ENCODE measurements around the gene MLF2. TPM values are rescaled to one million over a fixed set of nuclear protein-coding genes. Genes with fewer than 3 reads are reported as not detected.

The MLF2 gene
- total and polyA plus RNA-seq, 2 of the 13 experiments (the other 11 are each of a cell fraction or from before 2014, with no cell fraction given), result 88.1 to 167 TPM

GRCh38 chr12:6758506-6759095, 5.7 kb upstream of the MLF2 start:
- DNase-seq (ENCODE audit: low spot score), result no peak
- FAIRE-seq, result no peak
- H3K27ac ChIP-seq (ENCODE audit: extremely low read length, insufficient read depth, low read length), result no peak overlapping the region
- ATAC-seq, result no peak
- no peak overlapping the region for H3K9ac ChIP-seq (ENCODE audit: insufficient read depth, low read depth, low read length)
- CTCF ChIA-PET (ENCODE audit: low intra/inter-chr PET ratio, low total read pairs), result interaction anchor here (1.5 kb wide), 1 partner anchor 67 kb away, joined by 3 read pairs; no protein-coding TSS in a partner anchor
- H3K79me2 ChIP-seq (ENCODE audit: insufficient read depth, low read length), result no peaks in the 10 kb centered on the region
- no peak overlapping the region for H2AFZ ChIP-seq (ENCODE audit: low read length)
- no peak for TF ChIP-seq ZFP36L1 (CRISPR knock-in tag; IDR thresholded peaks at IDR 0.05)
- no peak for TF ChIP-seq MTF1 (CRISPR knock-in tag; IDR thresholded peaks at IDR 0.05)
- no peak for TF ChIP-seq ZNF280B (CRISPR knock-in tag; IDR thresholded peaks at IDR 0.05; ENCODE audit: borderline replicate concordance)
- TF ChIP-seq TBL1XR1 (IDR thresholded peaks at IDR 0.05; ENCODE audit: borderline replicate concordance, low read length, partially characterized antibody), result no peak
- peak; percentile 61; the same call in 1 of the 2 replicates for TF ChIP-seq ZNF281 (CRISPR knock-in tag; IDR thresholded peaks at IDR 0.05; ENCODE audit: borderline replicate concordance)
- peak; percentile 24; the same call in 1 of the 2 replicates for TF ChIP-seq ZNF263 (CRISPR knock-in tag; IDR thresholded peaks at IDR 0.05)
- TF ChIP-seq FOXP4 (CRISPR knock-in tag; IDR thresholded peaks at IDR 0.05), result no peak
- no peak overlapping the region for H3K4me3 ChIP-seq (replicated peaks in 1 of 3; ENCODE audit: insufficient read depth in 1 of 3, low read depth in 2 of 3, low read length in 3 of 3)
- H3K9me3 ChIP-seq (ENCODE audit: low read length), result no peaks in the 10 kb centered on the region
- WGBS (ENCODE audit: low lambda C conversion rate), result 59% methylated on average over 9 of the region's 9 CpGs
- POLR2A ChIA-PET, result interaction anchor here (1.3 kb wide), 1 partner anchor 9 kb away, joined by 3 read pairs; no protein-coding TSS in a partner anchor
- no peaks in the 10 kb centered on the region for H4K20me1 ChIP-seq (ENCODE audit: insufficient read depth, low read length)
- H3K27me3 ChIP-seq (ENCODE audit: control insufficient read depth in 1 of 2, insufficient read depth in 2 of 2, low read length in 2 of 2), result no peaks in the 10 kb centered on the region
- H3K4me2 ChIP-seq (ENCODE audit: low read depth, low read length), result no peak overlapping the region
- in situ Hi-C loops (cut with HindIII; ENCODE audit: extremely low pct_ligation_motif_present, low pct_unique_long_range_greater_than_20kb), result no loop called here
- H3K4me1 ChIP-seq (ENCODE audit: insufficient read depth, low read length), result peaks cover 60% of the 10 kb centered on the region
- intact Hi-C loops (cut with micrococcal nuclease; ENCODE audit: unreplicated experiment), result no loop called here
- BruUV-seq (replicated peaks), result no TSS peak
- H3K36me3 ChIP-seq (replicated peaks in 1 of 2; ENCODE audit: control insufficient read depth in 1 of 2, insufficient read depth in 2 of 2, low read length in 2 of 2), result no peaks in the 10 kb centered on the region
